Mesothelial cell of epicardium (in vitro differentiated cells): ENCODE data around the gene AFM. TPM values are rescaled to one million over a fixed set of nuclear protein-coding genes. Genes with fewer than 3 reads are reported as not detected.

Experiments used
- DNase-seq, 2 experiments: peaks; one replicate each; pipeline ENCODE4 v3.0.0; 2021; ENCODE audit warnings: low spot score in 2 of 2; ENCODE audit not compliant: unreplicated experiment in 2 of 2
- H3K27ac Mint-ChIP-seq: 2 replicates; pipeline ENCODE4 v1.8.0; 2021; ENCODE audit warnings: mixed read lengths
- H3K27me3 Mint-ChIP-seq: 2 replicates; pipeline ENCODE4 v1.8.0; 2021; ENCODE audit warnings: low read depth, mixed read lengths
- H3K36me3 Mint-ChIP-seq: 2 replicates; pipeline ENCODE4 v1.8.0; 2021; ENCODE audit warnings: mixed read lengths
- H3K4me1 Mint-ChIP-seq: 2 replicates; pipeline ENCODE4 v1.8.0; 2021; ENCODE audit warnings: mixed read lengths
- H3K4me3 Mint-ChIP-seq: 2 replicates; pipeline ENCODE4 v1.8.0; 2021; ENCODE audit warnings: mild to moderate bottlenecking, moderate library complexity, mixed read lengths
- H3K9me3 Mint-ChIP-seq: 2 replicates; pipeline ENCODE4 v1.8.0; 2021; ENCODE audit warnings: mixed read lengths
- CTCF ChIP-seq: fragments of 200-600 bp; sonication (generic); IDR thresholded peaks from one replicate; pipeline ENCODE4 v1.5.0; 2021; ENCODE audit warnings: antibody characterized with exemption; ENCODE audit not compliant: unreplicated experiment
- total RNA-seq: library from RNA; stranded (reverse); gene quantifications from 3 replicates; pipeline ENCODE4 v1.2.1, GENCODE V29; 2021

The AFM gene
- total RNA-seq, 1 donor from 2014 or later: not detected

- no peak for TF ChIP-seq CTCF
- H3K4me1 Mint-ChIP-seq: no peaks in the 10 kb centered on the region
- no peak overlapping the region for H3K4me3 Mint-ChIP-seq
- H3K36me3 Mint-ChIP-seq: no peaks in the 10 kb centered on the region
- no peaks in the 10 kb centered on the region for H3K27me3 Mint-ChIP-seq
- H3K9me3 Mint-ChIP-seq: no peaks in the 10 kb centered on the region
- DNase-seq: no peak
- H3K27ac Mint-ChIP-seq: no peak overlapping the region
Measured at GRCh38 chr4:73439445-73439844, 42.1 kb upstream of the AFM start.

- H3K27me3 Mint-ChIP-seq: no peaks in the 10 kb centered on the region
- no peaks in the 10 kb centered on the region for H3K4me1 Mint-ChIP-seq
- no peak for DNase-seq
- no peak overlapping the region for H3K4me3 Mint-ChIP-seq
- TF ChIP-seq CTCF: no peak
- no peak overlapping the region for H3K27ac Mint-ChIP-seq
- H3K36me3 Mint-ChIP-seq: no peaks in the 10 kb centered on the region
- no peaks in the 10 kb centered on the region for H3K9me3 Mint-ChIP-seq
Measured at GRCh38 chr4:73439991-73440390, 41.6 kb upstream of the AFM start.

GRCh38 chr4:73440653-73441052 lies 40.9 kb upstream of the AFM start:
- no peaks in the 10 kb centered on the region for H3K9me3 Mint-ChIP-seq
- no peaks in the 10 kb centered on the region for H3K36me3 Mint-ChIP-seq
- TF ChIP-seq CTCF: no peak
- no peak for DNase-seq
- no peaks in the 10 kb centered on the region for H3K4me1 Mint-ChIP-seq
- H3K27me3 Mint-ChIP-seq: no peaks in the 10 kb centered on the region
- H3K27ac Mint-ChIP-seq: no peak overlapping the region
- H3K4me3 Mint-ChIP-seq: no peak overlapping the region

- no peaks in the 10 kb centered on the region for H3K4me1 Mint-ChIP-seq
- no peaks in the 10 kb centered on the region for H3K27me3 Mint-ChIP-seq
- no peak for DNase-seq
- no peaks in the 10 kb centered on the region for H3K36me3 Mint-ChIP-seq
- no peaks in the 10 kb centered on the region for H3K9me3 Mint-ChIP-seq
- no peak overlapping the region for H3K27ac Mint-ChIP-seq
- no peak for TF ChIP-seq CTCF
- H3K4me3 Mint-ChIP-seq: no peak overlapping the region
Measured at GRCh38 chr4:73442275-73442674, 39.3 kb upstream of the AFM start.

- no peaks in the 10 kb centered on the region for H3K36me3 Mint-ChIP-seq
- H3K4me1 Mint-ChIP-seq: peaks cover 6% of the 10 kb centered on the region
- TF ChIP-seq CTCF: no peak
- no peak for DNase-seq
- H3K27ac Mint-ChIP-seq: no peak overlapping the region
- H3K4me3 Mint-ChIP-seq: no peak overlapping the region
- no peaks in the 10 kb centered on the region for H3K27me3 Mint-ChIP-seq
- no peaks in the 10 kb centered on the region for H3K9me3 Mint-ChIP-seq
Measured at GRCh38 chr4:73443224-73443623, 38.3 kb upstream of the AFM start.
